Panc1 (cell line): Measurements from ENCODE around the gene PDE4B. TPM values are rescaled to one million over a fixed set of nuclear protein-coding genes. Genes with fewer than 3 reads are reported as not detected.

Experiments used
- ATAC-seq: fragments of 200-7000 bp; cut with Tn5 transposase; 2 replicates; pipeline ENCODE4 v1.9.1; 2020; ENCODE audit warnings: mild to moderate bottlenecking, moderate library complexity
- BruUV-seq: library from RNA; stranded (reverse); fragments of 400-500 nt; replicated peaks from 2 replicates; lab custom pipeline; 2021; lab: Mats Ljungman, UMichigan
- CTCF ChIA-PET: fragments of 300-600 bp; sonication (Branson Sonifier 250); formaldehyde crosslinking; loops from one replicate; lab custom pipeline; 2022; ENCODE audit warnings: antibody characterized with exemption; lab: Charles Lee
- POLR2A ChIA-PET: fragments of 300-600 bp; sonication (Branson Sonifier 250); formaldehyde crosslinking; loops from one replicate; lab custom pipeline; 2022; ENCODE audit warnings: antibody characterized with exemption; lab: Charles Lee
- DNase-seq: peaks from one replicate; pipeline ENCODE4 v3.0.0-alpha.2; 2010; ENCODE audit warnings: low read depth, low spot score
- H3K27ac ChIP-seq: 2 replicates; pipeline ENCODE4 v1.5.1; 2011; ENCODE audit warnings: mild to moderate bottlenecking, low read length, inconsistent platforms
- H3K27me3 ChIP-seq: fragments of 200-500 bp; sonication (Bioruptor generic); 2 replicates; pipeline ENCODE4 v1.6.0; 2014; ENCODE audit warnings: low read length, inconsistent platforms; ENCODE audit not compliant: control insufficient read depth, insufficient read depth
- H3K36me3 ChIP-seq: fragments of 200-500 bp; sonication (Bioruptor generic); 2 replicates; pipeline ENCODE4 v1.5.1; 2014; ENCODE audit warnings: inconsistent platforms, mild to moderate bottlenecking, low read length, moderate library complexity; ENCODE audit not compliant: control insufficient read depth, insufficient read depth
- H3K4me1 ChIP-seq: 2 replicates; pipeline ENCODE4 v1.5.1; 2011; ENCODE audit warnings: inconsistent platforms, mild to moderate bottlenecking, low read length, moderate library complexity; ENCODE audit not compliant: control insufficient read depth, insufficient read depth
- H3K4me3 ChIP-seq, 2 experiments: 2 replicates each; pipeline ENCODE4 v1.5.1; 2011 to 2012; ENCODE audit warnings: low read depth in 2 of 2, low read length in 2 of 2, mild to moderate bottlenecking in 2 of 2, inconsistent platforms in 1 of 2, moderate library complexity in 1 of 2
- H3K9me3 ChIP-seq: fragments of 200-500 bp; sonication (Bioruptor generic); 2 replicates; pipeline ENCODE4 v1.5.1; 2014; ENCODE audit warnings: low read depth, mild to moderate bottlenecking, inconsistent platforms, low read length, moderate library complexity; ENCODE audit not compliant: control insufficient read depth, insufficient read depth
- POLR2AphosphoS5 ChIP-seq: IDR thresholded peaks from 2 replicates; pipeline ENCODE4 v1.6.1; 2012; ENCODE audit warnings: mild to moderate bottlenecking, low read depth, low read length, moderate library complexity
- SIN3A ChIP-seq: IDR thresholded peaks from 2 replicates; pipeline ENCODE4 v1.6.1; 2012; ENCODE audit warnings: low read depth, mild to moderate bottlenecking, low read length, moderate library complexity, borderline replicate concordance; ENCODE audit not compliant: insufficient read depth
- TCF7L2 ChIP-seq: IDR thresholded peaks from 2 replicates; pipeline ENCODE4 v1.6.1; 2011; ENCODE audit warnings: mild to moderate bottlenecking, low read depth, low read length, inconsistent platforms
- in situ Hi-C: cut with HindIII; loops from 2 replicates; pipeline ENCODE4 v1.10.0; 2016; ENCODE audit warnings: low sequenced_read_pairs, low pct_unique_long_range_greater_than_20kb
- intact Hi-C: fragments of 100-400 bp; cut with micrococcal nuclease; formaldehyde crosslinking; loops from one replicate; pipeline ENCODE4 v1.10.0; 2022; ENCODE audit not compliant: unreplicated experiment
- total RNA-seq: library from RNA; stranded (reverse); gene quantifications from one replicate; pipeline ENCODE4 v1.2.1, GENCODE V29; 2021; ENCODE audit not compliant: unreplicated experiment
- TF ChIP-seq, protein P1 (sequence below), 2 experiments: IDR thresholded peaks; 2 replicates each; pipeline ENCODE4 v1.6.1; 2011 to 2012; ENCODE audit warnings: low read depth in 2 of 2, control low read depth in 1 of 2, low read length in 1 of 2, mild to moderate bottlenecking in 1 of 2, moderate library complexity in 1 of 2; ENCODE audit not compliant: insufficient read depth in 1 of 2
- TF ChIP-seq, protein P2 (sequence below): fragments of 450-650 bp; IDR thresholded peaks from 2 replicates; pipeline ENCODE4 v1.5.1; 2017; ENCODE audit warnings: mild to moderate bottlenecking

Gene PDE4B
- total RNA-seq, 1 experiment from 2014 or later: 0.26 TPM

DNA sequence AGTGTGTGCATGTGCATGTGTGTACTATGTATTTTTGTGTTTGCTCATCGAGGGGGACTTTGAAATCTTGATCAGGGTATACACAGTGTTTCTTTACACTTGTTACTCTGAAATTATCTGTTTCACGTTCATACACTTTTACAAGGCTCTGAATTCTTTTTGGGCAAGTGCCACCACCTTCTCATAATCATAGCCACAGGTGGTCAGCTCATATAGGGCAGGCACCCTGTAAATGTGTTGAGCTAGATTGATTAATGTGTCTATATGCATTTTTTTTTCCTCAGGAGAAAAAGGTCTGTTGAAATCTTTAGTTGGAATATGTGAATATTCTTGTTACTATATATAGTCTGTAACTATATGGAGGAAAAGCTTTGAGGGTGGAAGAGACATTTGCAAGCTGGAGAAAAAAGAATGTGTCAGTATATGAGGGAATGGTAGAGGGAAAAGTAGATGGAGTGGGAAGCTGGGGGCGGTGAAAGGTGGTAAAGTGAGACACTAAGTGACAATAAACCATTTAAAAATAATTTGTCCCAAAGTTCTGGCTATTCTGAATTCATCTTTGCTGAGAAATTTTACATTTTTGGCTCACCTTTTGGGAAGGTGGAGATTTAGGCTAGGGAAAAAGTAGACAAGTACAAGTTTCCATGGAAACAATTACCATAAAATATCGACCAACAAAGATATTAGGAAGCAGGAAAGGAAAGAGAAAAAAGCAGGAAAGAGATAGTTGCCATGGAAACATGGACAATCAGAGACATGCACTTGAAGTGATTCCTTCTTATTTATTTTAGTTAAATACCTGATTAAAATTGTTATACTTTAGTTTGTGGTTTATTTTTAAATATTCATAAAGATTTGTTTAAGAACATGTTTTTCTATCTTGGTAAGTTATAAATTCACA, 277.5 kb downstream of the PDE4B start:
- TF ChIP-seq SIN3A: no peak
- TF ChIP-seq POLR2AphosphoS5: no peak
- TF ChIP-seq TCF7L2: no peak
- TF ChIP-seq, protein P1, sequence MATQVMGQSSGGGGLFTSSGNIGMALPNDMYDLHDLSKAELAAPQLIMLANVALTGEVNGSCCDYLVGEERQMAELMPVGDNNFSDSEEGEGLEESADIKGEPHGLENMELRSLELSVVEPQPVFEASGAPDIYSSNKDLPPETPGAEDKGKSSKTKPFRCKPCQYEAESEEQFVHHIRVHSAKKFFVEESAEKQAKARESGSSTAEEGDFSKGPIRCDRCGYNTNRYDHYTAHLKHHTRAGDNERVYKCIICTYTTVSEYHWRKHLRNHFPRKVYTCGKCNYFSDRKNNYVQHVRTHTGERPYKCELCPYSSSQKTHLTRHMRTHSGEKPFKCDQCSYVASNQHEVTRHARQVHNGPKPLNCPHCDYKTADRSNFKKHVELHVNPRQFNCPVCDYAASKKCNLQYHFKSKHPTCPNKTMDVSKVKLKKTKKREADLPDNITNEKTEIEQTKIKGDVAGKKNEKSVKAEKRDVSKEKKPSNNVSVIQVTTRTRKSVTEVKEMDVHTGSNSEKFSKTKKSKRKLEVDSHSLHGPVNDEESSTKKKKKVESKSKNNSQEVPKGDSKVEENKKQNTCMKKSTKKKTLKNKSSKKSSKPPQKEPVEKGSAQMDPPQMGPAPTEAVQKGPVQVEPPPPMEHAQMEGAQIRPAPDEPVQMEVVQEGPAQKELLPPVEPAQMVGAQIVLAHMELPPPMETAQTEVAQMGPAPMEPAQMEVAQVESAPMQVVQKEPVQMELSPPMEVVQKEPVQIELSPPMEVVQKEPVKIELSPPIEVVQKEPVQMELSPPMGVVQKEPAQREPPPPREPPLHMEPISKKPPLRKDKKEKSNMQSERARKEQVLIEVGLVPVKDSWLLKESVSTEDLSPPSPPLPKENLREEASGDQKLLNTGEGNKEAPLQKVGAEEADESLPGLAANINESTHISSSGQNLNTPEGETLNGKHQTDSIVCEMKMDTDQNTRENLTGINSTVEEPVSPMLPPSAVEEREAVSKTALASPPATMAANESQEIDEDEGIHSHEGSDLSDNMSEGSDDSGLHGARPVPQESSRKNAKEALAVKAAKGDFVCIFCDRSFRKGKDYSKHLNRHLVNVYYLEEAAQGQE (IDR thresholded peaks at IDR 0.05; ENCODE audit: insufficient read depth in 1 of 2, low read depth in 2 of 2, low read length in 1 of 2): no peak
- TF ChIP-seq, protein P2, sequence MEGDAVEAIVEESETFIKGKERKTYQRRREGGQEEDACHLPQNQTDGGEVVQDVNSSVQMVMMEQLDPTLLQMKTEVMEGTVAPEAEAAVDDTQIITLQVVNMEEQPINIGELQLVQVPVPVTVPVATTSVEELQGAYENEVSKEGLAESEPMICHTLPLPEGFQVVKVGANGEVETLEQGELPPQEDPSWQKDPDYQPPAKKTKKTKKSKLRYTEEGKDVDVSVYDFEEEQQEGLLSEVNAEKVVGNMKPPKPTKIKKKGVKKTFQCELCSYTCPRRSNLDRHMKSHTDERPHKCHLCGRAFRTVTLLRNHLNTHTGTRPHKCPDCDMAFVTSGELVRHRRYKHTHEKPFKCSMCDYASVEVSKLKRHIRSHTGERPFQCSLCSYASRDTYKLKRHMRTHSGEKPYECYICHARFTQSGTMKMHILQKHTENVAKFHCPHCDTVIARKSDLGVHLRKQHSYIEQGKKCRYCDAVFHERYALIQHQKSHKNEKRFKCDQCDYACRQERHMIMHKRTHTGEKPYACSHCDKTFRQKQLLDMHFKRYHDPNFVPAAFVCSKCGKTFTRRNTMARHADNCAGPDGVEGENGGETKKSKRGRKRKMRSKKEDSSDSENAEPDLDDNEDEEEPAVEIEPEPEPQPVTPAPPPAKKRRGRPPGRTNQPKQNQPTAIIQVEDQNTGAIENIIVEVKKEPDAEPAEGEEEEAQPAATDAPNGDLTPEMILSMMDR: no peak
- in situ Hi-C loops: no loop called here
- Histone ChIP-seq H3K27me3 (no peaks in the 10 kb centered on the region), H3K27ac (no peak overlapping the region), H3K4me1 (no peaks in the 10 kb centered on the region), H3K9me3 (no peaks in the 10 kb centered on the region), H3K4me3 (no peak overlapping the region), H3K36me3 (no peaks in the 10 kb centered on the region)
- ChIA-PET CTCF (no interaction called here), POLR2A (no interaction called here)
- DNase-seq (no peak), ATAC-seq (no peak)
- no TSS peak for BruUV-seq
- intact Hi-C loops: no loop called here

DNA sequence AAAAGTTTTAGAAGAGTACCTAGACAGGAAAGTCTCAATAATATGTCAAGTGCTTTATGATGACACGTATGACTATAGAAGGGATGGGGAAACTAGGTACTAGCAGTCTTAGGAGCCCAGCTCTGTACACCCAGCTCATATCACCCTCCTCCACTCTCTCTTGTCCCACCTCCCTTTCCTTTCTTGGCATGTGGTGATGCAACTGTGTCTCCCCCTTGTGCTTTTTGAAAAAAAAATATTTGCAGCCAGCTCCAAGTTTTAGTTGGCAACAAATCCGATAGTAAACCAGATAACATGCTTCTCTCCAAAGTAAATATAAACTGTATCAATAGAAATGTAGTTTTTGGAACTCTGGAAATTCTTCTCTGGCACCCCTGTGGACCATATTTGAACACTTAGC, 280.7 kb downstream of the PDE4B start:
- ChIA-PET CTCF (no interaction called here), POLR2A (no interaction called here)
- no peaks in the 10 kb centered on the region for H3K9me3 ChIP-seq
- no TSS peak for BruUV-seq
- in situ Hi-C loops: no loop called here
- H3K36me3 ChIP-seq: no peaks in the 10 kb centered on the region
- no peaks in the 10 kb centered on the region for H3K27me3 ChIP-seq
- H3K27ac ChIP-seq: no peak overlapping the region
- DNase-seq (no peak), ATAC-seq (no peak)
- H3K4me3 ChIP-seq: no peak overlapping the region
- intact Hi-C loops: no loop called here
- no peaks in the 10 kb centered on the region for H3K4me1 ChIP-seq
- TF ChIP-seq, protein P1 (IDR thresholded peaks at IDR 0.05; ENCODE audit: insufficient read depth in 1 of 2, low read depth in 2 of 2, low read length in 1 of 2): no peak
- no peak for TF ChIP-seq POLR2AphosphoS5
- no peak for TF ChIP-seq SIN3A
- TF ChIP-seq, protein P2: no peak
